ENCODE results near the gene C2orf81.

Gene C2orf81

DNA sequence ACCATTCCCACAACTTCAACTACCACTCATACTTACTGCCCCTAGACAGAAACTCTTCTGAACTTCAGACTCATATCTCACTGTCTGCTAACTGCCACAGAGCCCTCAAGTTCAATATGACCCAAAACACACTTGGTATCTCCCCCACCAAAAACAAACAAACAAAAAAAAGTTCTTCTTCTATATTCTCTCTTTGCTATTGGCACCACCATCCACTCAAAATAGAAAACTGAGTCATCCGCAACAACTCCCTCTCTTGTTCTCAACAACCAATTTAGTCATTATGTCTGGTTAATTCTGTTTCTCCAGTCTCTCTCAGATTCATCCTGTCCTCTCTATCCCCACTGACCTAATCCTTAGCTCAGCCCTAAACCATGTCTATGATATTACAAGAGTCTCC is 34.1 kb downstream of the C2orf81 start:
- no peak for DNase-seq

DNA sequence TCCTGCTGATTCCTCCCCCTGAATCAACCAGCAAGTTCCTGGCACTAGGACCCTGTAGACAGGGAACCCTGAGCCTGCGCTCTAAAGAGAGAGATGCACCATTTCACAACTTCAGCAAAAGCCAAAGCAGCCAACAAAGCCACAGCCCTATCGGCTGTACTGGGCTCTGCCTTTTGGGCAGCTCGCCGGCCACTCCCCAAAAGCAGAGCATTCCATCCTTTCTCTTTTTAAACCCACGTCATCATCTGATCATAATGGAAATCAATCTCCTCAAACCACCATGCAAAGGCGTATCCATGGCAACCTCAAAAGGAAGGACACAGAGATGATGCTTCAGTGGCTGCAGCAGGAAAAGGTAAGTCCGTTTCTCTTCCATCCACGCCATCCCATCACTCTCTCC is 36.0 kb downstream of the C2orf81 start:
- no peak for DNase-seq

DNA sequence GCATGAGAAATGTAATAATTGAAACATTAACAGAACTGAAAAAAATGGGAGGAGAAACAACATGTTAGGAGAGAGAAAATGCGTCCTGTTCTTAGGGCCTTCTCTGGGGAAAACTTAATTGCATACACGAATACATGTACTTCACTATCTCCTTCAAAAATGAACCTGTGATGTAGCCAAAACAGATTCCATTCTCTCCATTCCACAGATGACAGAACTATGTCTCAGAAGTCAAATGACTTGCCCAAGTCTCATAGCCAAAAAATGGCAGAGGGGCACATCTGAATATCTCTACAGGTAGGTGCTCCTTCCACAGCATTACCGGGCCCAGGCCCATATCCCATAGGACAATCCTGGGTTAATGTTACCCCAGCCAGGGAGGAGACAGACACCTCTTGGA is 37.4 kb downstream of the C2orf81 start:
- no peak for DNase-seq

DNA sequence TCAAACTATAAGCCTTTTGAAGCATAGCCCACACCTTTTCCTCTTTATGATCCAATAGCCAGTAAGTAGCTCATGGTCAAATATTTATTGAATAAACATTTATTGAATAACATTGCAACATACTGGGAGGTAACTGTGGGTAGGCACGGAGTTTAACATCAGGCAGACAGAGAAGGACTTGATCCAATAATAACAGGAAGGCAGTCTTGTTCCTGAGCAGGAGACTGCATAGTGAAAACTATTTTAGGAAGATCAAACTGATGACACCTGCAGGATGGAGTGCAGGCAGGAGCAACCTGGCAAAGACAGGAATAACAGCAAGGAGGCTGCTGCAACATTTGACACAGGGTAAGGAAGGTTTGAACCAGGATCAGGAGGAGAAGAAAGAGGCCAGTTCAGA is 38.2 kb downstream of the C2orf81 start:
- DNase-seq: no peak

DNA sequence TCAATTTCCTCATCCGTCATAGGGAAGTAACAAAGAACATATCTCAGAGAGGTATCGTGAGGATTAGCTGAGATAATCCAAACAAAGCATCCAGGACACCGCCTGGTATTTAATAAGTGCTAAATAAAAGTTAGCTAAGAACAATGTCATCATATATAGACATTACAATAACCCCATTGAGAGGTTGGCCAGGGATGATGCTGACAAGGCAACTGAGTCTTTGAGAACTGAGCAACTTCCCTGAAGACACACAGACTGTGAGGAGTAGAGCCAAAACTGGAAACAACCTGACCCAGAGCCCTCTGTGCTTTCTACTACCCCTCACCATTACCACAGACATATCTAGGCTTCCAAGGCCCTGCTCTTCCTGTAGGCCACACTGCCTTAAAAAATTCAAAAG is 39.7 kb downstream of the C2orf81 start:
- DNase-seq: no peak

DNA sequence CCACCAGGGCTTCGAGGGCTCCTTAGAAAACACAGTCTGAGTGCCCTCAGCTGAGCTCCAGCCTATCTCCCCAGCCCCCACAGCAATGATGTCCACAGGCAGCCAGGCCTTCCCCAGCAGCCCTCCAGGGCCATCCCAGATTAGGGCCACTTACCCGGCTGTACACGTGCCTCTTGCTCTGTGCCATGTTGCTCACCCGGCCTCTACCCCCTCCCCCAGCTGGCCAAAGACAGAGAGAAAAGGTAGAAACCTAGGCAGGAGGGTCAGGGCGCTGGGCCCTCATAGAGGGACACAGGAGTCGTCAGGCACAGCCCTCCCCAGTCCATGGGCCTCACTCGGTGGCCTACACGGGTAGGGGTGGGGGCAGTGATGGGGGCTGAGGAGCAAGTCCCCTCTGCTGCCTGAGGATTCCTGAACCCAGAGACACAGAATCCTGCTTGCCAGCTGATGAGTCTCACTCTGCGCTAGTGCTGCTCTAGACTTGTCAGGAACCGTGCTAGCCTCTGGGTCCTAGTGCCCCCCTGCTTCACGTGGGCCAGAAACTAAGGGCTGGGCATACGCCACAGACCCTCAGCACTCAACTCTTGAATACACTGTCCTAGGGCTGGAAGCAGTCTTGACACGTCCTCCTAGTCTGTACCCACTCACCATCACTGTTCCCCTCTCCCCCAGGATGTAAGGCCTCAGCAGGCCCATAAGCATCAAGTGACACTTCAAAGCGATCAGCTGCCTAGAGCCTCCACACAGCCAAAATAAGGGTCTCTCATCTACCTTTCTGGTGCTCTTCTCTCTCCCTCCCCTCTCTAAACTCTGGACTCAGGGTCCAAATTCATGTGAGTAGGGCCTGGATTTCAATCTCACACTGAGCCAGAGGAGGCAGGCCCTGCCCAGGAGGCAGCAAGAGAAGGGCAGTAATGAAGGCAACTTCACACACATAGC is 41.3 kb downstream of the C2orf81 start, which contains the start of gene DCTN1:
Gene DCTN1, minus strand, starts transcription at position 461 of the 939 bp plus-strand sequence. Its CDS starts 274 bp downstream, at position 187.
- DNase-seq: peak; percentile 21

DNA sequence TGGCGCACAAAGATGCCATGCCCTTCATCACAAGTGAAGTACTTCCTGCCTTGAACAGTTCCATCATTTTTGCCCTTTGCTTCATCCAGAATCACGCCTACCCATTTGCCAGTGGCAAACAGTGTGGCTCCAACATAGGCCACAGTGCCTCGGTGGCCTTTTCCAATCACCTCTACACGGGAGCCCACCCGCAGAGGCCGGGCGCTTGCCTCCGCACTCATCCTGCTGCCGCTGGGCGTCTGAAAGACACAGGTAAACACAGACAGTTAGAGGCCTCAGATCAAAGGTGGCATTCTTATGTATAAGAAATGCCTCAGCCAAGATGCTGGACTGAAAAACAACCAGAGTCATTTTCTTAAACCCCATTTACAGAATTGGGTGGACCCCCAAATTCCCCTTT is 43.4 kb downstream of the C2orf81 start:
- DNase-seq: no peak

DNA sequence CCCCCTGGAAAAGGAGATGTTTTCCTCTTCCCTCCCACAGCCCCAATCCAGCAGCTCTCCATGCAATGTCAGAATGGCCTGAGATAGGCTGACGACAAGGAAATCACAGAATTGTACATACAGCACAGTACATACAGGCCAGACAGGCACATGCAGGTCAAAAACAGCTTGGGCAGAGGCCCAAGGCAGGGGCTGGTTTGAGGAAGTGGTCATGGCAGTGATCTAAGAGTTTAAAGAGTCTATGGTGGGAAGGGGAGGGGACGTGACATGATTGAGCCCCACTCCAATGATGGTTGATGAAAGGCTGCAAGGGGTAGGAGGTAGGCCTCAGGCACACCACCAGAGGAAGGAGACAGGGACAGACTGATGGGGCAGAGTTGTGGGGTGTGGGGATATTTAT is 45.6 kb downstream of the C2orf81 start:
- DNase-seq: no peak

DNA sequence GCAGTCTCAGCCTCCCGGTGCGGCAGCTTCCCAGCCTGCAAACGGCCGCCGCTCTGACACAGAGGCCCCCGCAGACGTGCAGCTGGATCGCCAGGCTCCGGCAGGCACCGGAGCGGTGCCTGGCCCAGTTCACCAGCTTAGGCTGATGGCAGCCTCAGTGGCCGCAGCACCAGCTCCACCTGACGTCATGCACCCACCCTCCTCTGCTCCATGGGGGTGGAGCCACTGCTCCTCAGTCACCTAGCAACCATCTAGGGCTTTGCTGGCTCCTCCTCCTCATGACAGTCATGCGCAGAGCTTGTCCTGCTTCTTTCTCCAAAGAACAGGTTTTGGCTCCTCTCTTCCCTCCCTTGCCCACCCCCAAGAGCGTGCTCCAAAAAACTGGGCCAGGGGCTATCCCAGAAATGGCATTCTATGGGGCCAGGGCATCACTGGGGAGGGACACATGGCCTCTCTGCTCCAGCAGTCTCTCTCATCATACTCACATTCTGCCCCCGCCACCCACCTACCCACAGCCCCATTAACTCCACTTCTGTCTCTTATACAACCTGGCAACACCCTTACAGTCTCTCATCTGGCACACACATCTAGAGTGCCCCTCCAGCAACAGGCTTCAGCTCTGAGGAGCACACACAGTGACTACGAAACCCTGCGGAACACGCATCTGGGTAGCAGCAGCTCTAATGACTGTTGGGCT is 46.8 kb downstream of the C2orf81 start:
- peak; percentile 86 for DNase-seq

DNA sequence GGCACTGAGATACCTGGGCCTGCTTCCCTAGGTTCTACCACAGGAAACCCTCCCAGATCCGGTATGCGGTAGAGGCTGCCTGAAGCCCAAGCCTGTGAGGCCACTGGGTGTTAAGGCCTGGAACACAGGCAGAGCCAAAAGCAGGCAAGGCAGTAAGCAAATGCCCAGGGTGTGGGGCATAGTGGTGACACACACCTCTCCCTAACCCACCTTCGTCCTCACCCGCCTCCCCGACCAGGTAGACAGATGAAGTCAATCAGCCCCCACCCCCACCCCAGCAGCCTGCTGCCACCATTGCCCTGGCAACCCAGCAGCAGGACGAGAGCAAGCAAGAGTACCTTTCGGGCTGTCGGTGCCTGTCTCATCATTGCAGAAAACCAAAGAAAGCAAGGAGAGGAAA is 47.4 kb downstream of the C2orf81 start:
- DNase-seq: peak; percentile 43

DNA sequence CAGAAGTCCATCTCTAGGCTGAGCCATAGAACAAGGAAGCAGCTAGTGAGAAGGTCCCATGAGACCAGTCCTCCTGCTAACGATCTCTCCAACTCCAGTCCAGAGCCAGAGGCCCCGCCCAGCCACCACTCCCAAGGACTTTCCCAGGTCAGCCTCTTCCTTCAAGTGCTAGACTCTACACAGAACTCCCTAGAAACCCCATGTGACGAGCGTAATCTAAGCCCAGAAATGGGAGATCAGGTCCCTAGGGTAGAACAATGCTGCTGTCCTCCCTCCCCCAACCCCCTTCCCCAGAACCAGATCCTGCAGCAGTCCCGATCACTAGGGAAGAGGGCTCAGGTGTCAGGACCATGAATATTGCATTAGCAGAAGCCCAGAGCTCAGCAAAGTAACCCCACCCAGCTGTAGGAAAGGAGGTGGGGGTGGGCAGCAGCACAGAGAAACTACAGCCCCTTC is 48.2 kb downstream of the C2orf81 start:
- DNase-seq: peak; percentile 72

DNA sequence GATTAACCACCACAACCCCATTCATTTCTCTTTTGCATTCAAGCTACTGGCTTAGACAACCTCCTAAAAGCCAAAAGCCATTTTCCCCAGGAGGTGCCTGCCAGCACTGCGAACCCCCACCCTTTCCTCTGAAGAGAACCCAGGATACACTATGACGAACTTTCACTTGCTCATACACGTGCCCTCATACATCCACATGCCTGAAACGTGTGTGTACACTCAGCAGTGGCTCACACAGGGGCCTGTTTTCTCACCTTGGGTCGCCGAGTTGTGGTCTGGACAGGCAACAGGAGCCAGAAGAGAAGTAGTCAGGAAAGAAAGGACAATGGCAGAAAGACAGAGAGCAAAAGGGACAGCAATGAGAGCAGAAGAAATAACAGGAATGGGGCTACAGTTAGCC is 48.7 kb downstream of the C2orf81 start:
- DNase-seq: no peak

DNA sequence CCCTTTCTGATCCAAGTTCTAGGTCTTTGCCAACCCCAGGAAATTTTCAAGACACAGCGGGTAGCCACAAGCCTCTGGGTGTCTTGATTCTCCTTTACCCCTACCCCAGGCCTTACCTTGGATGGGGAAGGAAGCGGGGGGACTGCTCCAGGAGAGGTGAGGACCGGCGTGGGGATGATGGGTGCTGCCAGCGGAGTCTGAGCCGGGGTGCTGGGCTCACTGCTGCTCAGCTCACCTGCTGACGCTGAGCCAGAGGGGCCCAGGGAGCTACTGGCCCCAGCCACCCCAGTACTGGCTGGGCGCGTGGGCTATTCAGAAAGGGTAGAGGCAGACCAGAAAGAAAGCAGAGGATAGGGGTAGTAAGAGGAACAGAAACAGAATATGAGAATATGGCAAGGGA is 50.0 kb downstream of the C2orf81 start:
- no peak for DNase-seq

DNA sequence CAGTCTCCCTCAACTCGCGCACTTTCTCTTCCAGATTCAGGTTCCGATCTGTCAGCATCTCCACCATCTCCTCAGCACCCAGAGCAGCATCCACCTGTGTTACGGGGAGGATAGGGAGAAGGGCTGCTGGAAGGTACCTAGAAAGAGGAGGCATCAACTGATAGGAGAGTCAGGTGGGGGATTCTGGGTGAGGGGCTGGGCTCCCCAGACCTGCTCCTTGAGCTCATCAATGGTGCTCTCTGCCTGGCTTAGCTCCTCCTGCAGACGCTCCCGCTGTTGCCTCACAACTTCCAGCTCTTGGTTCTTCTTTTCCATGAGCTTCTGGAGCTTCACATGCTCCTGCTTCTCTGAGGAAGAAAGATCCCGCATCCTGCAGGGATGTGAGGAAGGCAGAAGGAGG is 51.4 kb downstream of the C2orf81 start:
- no peak for DNase-seq

DNA sequence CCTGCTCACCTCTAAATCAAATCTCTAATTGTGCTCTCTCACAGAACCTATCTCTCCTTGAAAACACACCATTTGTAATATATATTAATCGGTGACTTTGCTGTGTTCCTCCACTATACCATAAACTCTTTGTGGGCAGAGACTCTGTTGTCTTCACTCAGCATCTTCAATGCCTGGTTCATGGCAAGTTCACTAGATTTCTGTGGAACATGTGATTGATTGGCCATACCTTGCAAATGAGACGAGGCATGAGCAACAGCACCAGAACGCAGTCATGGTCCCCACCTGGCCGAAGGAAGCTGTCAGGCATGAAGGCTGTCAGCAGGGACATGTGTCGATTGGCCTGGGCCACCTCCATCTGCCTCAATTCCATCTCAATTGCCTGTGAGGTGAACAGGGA is 52.9 kb downstream of the C2orf81 start:
- no peak for DNase-seq

DNA sequence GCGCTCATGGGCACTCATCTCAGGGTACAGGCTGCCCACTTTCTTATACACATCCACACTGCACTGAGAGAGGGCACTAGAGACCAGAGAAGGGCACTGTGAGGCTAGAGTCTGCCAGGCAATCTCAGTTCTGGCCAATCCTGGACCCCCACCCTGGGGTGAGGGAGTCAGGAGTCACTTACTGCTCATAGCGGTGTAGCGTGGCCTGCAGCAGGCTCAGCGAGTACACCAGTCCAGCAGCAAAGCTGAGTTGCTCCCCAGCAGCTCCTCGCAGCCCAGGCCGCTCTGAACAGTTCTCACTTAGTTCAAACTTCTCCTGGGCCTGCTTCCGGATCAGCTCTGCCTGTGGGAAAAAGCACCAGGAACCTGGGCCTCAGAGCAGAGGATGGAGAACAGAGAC is 53.6 kb downstream of the C2orf81 start:
- DNase-seq: no peak

DNA sequence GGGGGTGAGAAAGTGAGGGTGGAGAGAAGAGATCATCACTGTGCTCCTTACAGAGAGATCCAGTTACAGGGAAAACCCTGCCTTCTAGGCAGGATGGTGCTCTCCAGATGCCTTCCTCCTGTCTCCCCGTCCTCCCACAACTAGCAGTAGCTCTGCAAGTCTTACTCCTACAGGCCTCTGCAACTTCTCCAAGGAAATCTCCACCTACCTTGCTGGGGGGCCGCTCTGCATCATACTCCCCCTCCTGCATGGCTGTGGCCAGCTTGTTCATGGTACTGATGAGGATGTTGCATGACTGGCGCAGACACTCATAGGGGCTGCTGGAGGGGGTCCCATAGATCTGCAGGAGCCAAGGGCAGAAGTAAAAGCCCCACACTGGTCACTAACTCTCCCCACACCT is 55.4 kb downstream of the C2orf81 start:
- no peak for DNase-seq

DNA sequence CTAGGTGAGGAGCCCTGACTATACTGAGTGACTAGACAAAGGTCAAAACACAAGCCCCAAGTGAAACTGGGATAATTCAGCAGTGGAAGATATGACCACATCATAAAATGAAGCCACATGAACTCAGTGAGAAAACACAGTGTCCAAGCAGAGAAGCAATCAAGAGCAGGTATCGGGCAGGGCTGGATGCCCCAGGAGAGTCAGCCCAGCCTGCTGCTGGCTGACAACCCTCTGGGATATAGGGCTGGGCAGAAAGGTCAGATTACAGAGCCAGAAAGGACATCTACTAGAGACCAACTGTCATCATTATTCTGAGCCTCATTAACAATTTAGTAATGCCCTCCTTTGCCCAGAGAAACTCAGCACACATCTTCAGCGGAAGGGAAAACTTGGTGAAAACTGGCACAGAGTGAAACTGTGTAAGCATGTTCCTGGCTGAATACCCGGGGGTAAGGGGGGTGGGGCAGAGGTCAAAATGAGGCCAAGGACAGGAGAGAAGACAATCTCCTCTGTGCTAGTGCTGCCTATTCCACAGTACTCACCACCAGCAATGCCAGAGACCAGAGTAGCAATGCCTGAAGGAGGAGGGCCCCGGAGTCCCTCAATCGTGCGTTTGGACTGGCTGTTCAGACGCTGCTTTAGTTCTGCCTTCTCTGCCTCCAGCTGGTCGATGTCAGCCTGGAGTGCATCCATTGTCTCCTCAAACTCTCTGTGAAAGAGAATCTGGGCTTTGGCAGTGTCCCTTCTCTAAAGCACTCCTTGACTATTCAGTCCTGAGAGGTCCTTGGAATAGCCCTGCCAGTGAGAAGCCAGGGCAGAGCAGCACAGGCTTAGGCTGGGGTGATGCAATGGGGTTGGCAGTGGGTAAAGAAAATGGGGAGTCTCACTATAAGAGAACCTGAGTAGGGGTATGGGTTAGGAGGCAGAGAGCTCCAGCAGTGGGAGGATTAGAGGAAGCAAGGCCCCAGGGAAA is 56.6 kb downstream of the C2orf81 start:
- DNase-seq: no peak

All from NCI-H69 (cell line).